GM18951 (cell line): ENCODE data around the gene CCT7.
"Not testable (repeated sequence)": the region's sequence is repeated elsewhere in the genome, so short reads cannot be mapped to it uniquely, and the experiment has no call there.

Experiments
- POLR2A ChIP-seq: IDR thresholded peaks from 4 replicates; pipeline ENCODE4 v1.6.1; 2011; ENCODE audit warnings: mild to moderate bottlenecking; ENCODE audit not compliant: insufficient read length, insufficient read depth; ENCODE audit errors: extremely low read depth
- in situ Hi-C: fragments of 300-500 bp; cut with MboI; formaldehyde crosslinking; loops from one replicate; pipeline ENCODE4 v1.12.0; 2022; ENCODE audit warnings: low sequenced_read_pairs, mixed read lengths, inconsistent platforms; ENCODE audit not compliant: unreplicated experiment

The CCT7 gene

GRCh38 chr2:73233932-73234832 is at the start of gene CCT7:
Gene CCT7 (plus strand): TSS chr2:73234308. CDS start chr2:73234379, 71 bp downstream.
- in situ Hi-C loops, result no loop called here
- peak; percentile 98 for TF ChIP-seq POLR2A

- TF ChIP-seq POLR2A, result no peak
- in situ Hi-C loops, result no loop called here
Measured at GRCh38 chr2:73185965-73186364, 48.1 kb upstream of the CCT7 start.

- no peak for TF ChIP-seq POLR2A
- in situ Hi-C loops, result no loop called here
Measured at GRCh38 chr2:73187549-73187948, 46.6 kb upstream of the CCT7 start.

- in situ Hi-C loops, result no loop called here
- no peak for TF ChIP-seq POLR2A
Measured at GRCh38 chr2:73197579-73197978, 36.5 kb upstream of the CCT7 start.

- in situ Hi-C loops, result not testable (repeated sequence)
Measured at GRCh38 chr2:73200281-73200680, 33.8 kb upstream of the CCT7 start.

GRCh38 chr2:73202156-73203054 is 31.7 kb upstream of the CCT7 start, which contains the start of gene NOTO:
Gene NOTO (plus strand): TSS chr2:73202574. CDS start chr2:73202667, 93 bp downstream.
- TF ChIP-seq POLR2A, result no peak
- in situ Hi-C loops, result no loop called here

GRCh38 chr2:73203055-73203681 is 30.9 kb upstream of the CCT7 start:
- no peak for TF ChIP-seq POLR2A
- in situ Hi-C loops, result no loop called here

- in situ Hi-C loops, result no loop called here
- TF ChIP-seq POLR2A, result no peak
Measured at GRCh38 chr2:73205611-73206010, 28.5 kb upstream of the CCT7 start.

- in situ Hi-C loops, result no loop called here
- TF ChIP-seq POLR2A, result no peak
Measured at GRCh38 chr2:73208258-73208657, 25.9 kb upstream of the CCT7 start.

- in situ Hi-C loops, result no loop called here
- no peak for TF ChIP-seq POLR2A
Measured at GRCh38 chr2:73210019-73210418, 24.1 kb upstream of the CCT7 start.

- TF ChIP-seq POLR2A, result no peak
- in situ Hi-C loops, result no loop called here
Measured at GRCh38 chr2:73210696-73211095, 23.4 kb upstream of the CCT7 start.

- in situ Hi-C loops, result no loop called here
- TF ChIP-seq POLR2A, result no peak
Measured at GRCh38 chr2:73212098-73212447, 22.0 kb upstream of the CCT7 start.
